SK-N-SH treated with all-trans-retinoic acid at 6 μM for 48 hours (cell line): ENCODE data around the gene WFDC1.

ENCODE experiments used
- ATAC-seq: fragments of 200-7000 bp; cut with Tn5 transposase; 3 replicates; pipeline ENCODE4 v1.9.1; 2020; ENCODE audit warnings: mild to moderate bottlenecking, moderate library complexity
- ARNTL ChIP-seq: fragments of 450-650 bp; formaldehyde crosslinking; IDR thresholded peaks from 2 replicates; pipeline ENCODE4 v1.5.0; 2020; ENCODE audit warnings: low read depth, mild to moderate bottlenecking, moderate library complexity, borderline replicate concordance
- BACH2 ChIP-seq: fragments of 250-450 bp; sonication (Bioruptor Pico); IDR thresholded peaks from 2 replicates; pipeline ENCODE4 v1.9.0; 2021; ENCODE audit warnings: mild to moderate bottlenecking, borderline replicate concordance
- CSDC2 ChIP-seq: fragments of 250-450 bp; sonication (Bioruptor Pico); IDR thresholded peaks from 2 replicates; pipeline ENCODE4 v1.5.0; 2020; ENCODE audit warnings: mild to moderate bottlenecking, moderate library complexity
- ESRRG ChIP-seq: fragments of 250-450 bp; sonication (Bioruptor Pico); IDR thresholded peaks from 2 replicates; pipeline ENCODE4 v1.6.1; 2021; ENCODE audit warnings: mild to moderate bottlenecking
- GLIS3 ChIP-seq: fragments of 250-450 bp; sonication (Bioruptor Pico); IDR thresholded peaks from 2 replicates; pipeline ENCODE4 v1.5.0; 2020; ENCODE audit warnings: mild to moderate bottlenecking, moderate library complexity
- ISL1 ChIP-seq: fragments of 250-450 bp; sonication (Bioruptor Pico); IDR thresholded peaks from 2 replicates; pipeline ENCODE4 v2.1.2; 2022; ENCODE audit warnings: mild to moderate bottlenecking, moderate library complexity
- OSR1 ChIP-seq: fragments of 250-450 bp; sonication (Bioruptor Pico); IDR thresholded peaks from 2 replicates; pipeline ENCODE4 v1.8.0; 2022; ENCODE audit warnings: moderate library complexity, mild to moderate bottlenecking, inconsistent platforms
- PPARA ChIP-seq: fragments of 250-450 bp; sonication (Bioruptor Pico); IDR thresholded peaks from 2 replicates; pipeline ENCODE4 v1.5.0; 2020; ENCODE audit warnings: mild to moderate bottlenecking, borderline replicate concordance
- RARB ChIP-seq: fragments of 250-450 bp; sonication (Bioruptor Pico); IDR thresholded peaks from 2 replicates; pipeline ENCODE4 v1.8.0; 2021; ENCODE audit warnings: mild to moderate bottlenecking, moderate library complexity
- SNAI2 ChIP-seq: fragments of 250-450 bp; sonication (Bioruptor Pico); IDR thresholded peaks from 2 replicates; pipeline ENCODE4 v1.5.0; 2020; ENCODE audit warnings: mild to moderate bottlenecking, moderate library complexity
- TOX ChIP-seq: fragments of 250-450 bp; sonication (Bioruptor Pico); IDR thresholded peaks from 2 replicates; pipeline ENCODE4 v1.8.0; 2021; ENCODE audit warnings: mild to moderate bottlenecking, moderate library complexity, borderline replicate concordance
- ZC3H10 ChIP-seq: fragments of 250-450 bp; sonication (Bioruptor Pico); IDR thresholded peaks from 2 replicates; pipeline ENCODE4 v1.5.1; 2021; ENCODE audit warnings: mild to moderate bottlenecking, moderate library complexity
- ZFP3 ChIP-seq: fragments of 250-450 bp; sonication (Bioruptor Pico); IDR thresholded peaks from 2 replicates; pipeline ENCODE4 v1.5.0; 2020; ENCODE audit warnings: mild to moderate bottlenecking, moderate library complexity
- ZFP30 ChIP-seq: fragments of 450-650 bp; formaldehyde crosslinking; IDR thresholded peaks from 2 replicates; pipeline ENCODE4 v1.5.0; 2022; ENCODE audit warnings: mild to moderate bottlenecking, moderate library complexity
- ZNF70 ChIP-seq: fragments of 450-650 bp; formaldehyde crosslinking; IDR thresholded peaks from 2 replicates; pipeline ENCODE4 v1.5.0; 2020; ENCODE audit warnings: mild to moderate bottlenecking, moderate library complexity
- ZNF8 ChIP-seq: fragments of 450-650 bp; formaldehyde crosslinking; IDR thresholded peaks from 2 replicates; pipeline ENCODE4 v1.5.0; 2020; ENCODE audit warnings: mild to moderate bottlenecking, moderate library complexity
- TF ChIP-seq, protein P1 (sequence below): fragments of 250-450 bp; sonication (Bioruptor Pico); IDR thresholded peaks from 2 replicates; pipeline ENCODE4 v1.5.1; 2020; ENCODE audit warnings: low read depth, mild to moderate bottlenecking, moderate library complexity
- TF ChIP-seq, protein P2 (sequence below): fragments of 250-450 bp; sonication (Bioruptor Pico); IDR thresholded peaks from 2 replicates; pipeline ENCODE4 v1.8.0; 2021; ENCODE audit warnings: low read depth, mild to moderate bottlenecking, moderate library complexity, borderline replicate concordance
- TF ChIP-seq, protein P3 (sequence below): fragments of 250-450 bp; sonication (Bioruptor Pico); IDR thresholded peaks from 2 replicates; pipeline ENCODE4 v1.5.0; 2020; ENCODE audit warnings: mild to moderate bottlenecking, moderate library complexity
- TF ChIP-seq, protein P4 (sequence below): fragments of 250-450 bp; sonication (Bioruptor Pico); IDR thresholded peaks from 2 replicates; pipeline ENCODE4 v1.5.1; 2021; ENCODE audit warnings: mild to moderate bottlenecking, moderate library complexity

Gene WFDC1

DNA sequence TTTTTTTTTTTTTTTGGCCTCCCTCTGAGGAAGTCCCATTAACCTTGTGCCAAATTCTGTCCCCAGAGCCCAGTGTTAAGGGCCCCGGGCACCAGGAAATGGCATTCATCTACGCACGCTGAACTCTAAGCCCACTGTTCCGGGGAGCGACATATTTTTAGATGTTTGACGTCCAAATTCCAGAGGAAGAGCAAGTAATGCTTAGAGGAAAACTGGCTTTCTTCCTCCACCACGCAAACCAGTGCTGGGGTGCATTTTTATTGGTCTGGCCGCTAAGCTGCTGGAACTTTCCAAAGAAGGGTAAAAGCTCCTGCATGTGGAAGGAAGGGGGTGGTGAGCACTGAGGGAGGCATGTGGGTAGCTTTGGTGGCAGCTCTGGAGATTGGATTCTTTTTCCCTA lies 8.3 kb downstream of the WFDC1 start (continued):
- TF ChIP-seq ARNTL (CRISPR knock-in tag): no peak
- no peak for TF ChIP-seq TOX (CRISPR knock-in tag)
- no peak for TF ChIP-seq OSR1 (CRISPR knock-in tag)
- TF ChIP-seq, protein P1, sequence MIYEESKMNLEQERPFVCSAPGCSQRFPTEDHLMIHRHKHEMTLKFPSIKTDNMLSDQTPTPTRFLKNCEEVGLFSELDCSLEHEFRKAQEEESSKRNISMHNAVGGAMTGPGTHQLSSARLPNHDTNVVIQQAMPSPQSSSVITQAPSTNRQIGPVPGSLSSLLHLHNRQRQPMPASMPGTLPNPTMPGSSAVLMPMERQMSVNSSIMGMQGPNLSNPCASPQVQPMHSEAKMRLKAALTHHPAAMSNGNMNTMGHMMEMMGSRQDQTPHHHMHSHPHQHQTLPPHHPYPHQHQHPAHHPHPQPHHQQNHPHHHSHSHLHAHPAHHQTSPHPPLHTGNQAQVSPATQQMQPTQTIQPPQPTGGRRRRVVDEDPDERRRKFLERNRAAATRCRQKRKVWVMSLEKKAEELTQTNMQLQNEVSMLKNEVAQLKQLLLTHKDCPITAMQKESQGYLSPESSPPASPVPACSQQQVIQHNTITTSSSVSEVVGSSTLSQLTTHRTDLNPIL: no peak
- TF ChIP-seq SNAI2 (CRISPR knock-in tag): no peak
- no peak for TF ChIP-seq ZNF70 (CRISPR knock-in tag)
- no peak for TF ChIP-seq ESRRG (CRISPR knock-in tag)
- no peak for TF ChIP-seq ZC3H10
- TF ChIP-seq, protein P2, sequence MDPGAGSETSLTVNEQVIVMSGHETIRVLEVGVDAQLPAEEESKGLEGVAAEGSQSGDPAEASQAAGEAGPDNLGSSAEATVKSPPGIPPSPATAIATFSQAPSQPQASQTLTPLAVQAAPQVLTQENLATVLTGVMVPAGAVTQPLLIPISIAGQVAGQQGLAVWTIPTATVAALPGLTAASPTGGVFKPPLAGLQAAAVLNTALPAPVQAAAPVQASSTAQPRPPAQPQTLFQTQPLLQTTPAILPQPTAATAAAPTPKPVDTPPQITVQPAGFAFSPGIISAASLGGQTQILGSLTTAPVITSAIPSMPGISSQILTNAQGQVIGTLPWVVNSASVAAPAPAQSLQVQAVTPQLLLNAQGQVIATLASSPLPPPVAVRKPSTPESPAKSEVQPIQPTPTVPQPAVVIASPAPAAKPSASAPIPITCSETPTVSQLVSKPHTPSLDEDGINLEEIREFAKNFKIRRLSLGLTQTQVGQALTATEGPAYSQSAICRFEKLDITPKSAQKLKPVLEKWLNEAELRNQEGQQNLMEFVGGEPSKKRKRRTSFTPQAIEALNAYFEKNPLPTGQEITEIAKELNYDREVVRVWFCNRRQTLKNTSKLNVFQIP (CRISPR knock-in tag): no peak

DNA sequence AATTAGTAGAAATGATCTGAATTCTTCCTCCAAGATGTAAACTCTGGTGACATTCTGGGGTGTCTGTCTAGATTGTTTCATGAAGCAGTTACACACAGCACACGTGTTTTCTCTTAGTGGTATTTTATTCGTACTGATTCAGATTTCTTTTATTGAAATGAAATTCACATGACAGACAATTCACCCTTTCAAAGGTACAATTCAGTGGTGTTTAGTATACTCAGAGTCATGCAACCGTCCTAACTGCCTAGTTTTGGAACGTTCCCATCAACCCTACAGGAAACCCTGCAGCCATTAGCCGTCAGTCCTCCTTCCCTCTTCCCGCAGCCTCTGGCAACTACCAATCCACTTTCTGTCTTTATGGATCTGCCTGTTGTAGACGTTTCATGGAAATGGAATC lies 8.8 kb downstream of the WFDC1 start:
- no peak for ATAC-seq
- no peak for TF ChIP-seq PPARA (CRISPR knock-in tag)
- no peak for TF ChIP-seq BACH2
- no peak for TF ChIP-seq TOX (CRISPR knock-in tag)
- TF ChIP-seq GLIS3 (CRISPR knock-in tag): no peak
- TF ChIP-seq OSR1 (CRISPR knock-in tag): no peak
- no peak for TF ChIP-seq ZNF8
- no peak for TF ChIP-seq ZC3H10
- TF ChIP-seq ISL1 (CRISPR knock-in tag): no peak
- TF ChIP-seq CSDC2 (CRISPR knock-in tag): no peak
- no peak for TF ChIP-seq SNAI2 (CRISPR knock-in tag)
- no peak for TF ChIP-seq ARNTL (CRISPR knock-in tag)
- no peak for TF ChIP-seq ZNF70 (CRISPR knock-in tag)
- no peak for TF ChIP-seq ZFP30 (CRISPR knock-in tag)
- TF ChIP-seq, protein P2 (CRISPR knock-in tag): no peak
- no peak for TF ChIP-seq RARB (CRISPR knock-in tag)
- TF ChIP-seq, protein P1: no peak
- TF ChIP-seq ZFP3 (CRISPR knock-in tag): no peak
- TF ChIP-seq, protein P3, sequence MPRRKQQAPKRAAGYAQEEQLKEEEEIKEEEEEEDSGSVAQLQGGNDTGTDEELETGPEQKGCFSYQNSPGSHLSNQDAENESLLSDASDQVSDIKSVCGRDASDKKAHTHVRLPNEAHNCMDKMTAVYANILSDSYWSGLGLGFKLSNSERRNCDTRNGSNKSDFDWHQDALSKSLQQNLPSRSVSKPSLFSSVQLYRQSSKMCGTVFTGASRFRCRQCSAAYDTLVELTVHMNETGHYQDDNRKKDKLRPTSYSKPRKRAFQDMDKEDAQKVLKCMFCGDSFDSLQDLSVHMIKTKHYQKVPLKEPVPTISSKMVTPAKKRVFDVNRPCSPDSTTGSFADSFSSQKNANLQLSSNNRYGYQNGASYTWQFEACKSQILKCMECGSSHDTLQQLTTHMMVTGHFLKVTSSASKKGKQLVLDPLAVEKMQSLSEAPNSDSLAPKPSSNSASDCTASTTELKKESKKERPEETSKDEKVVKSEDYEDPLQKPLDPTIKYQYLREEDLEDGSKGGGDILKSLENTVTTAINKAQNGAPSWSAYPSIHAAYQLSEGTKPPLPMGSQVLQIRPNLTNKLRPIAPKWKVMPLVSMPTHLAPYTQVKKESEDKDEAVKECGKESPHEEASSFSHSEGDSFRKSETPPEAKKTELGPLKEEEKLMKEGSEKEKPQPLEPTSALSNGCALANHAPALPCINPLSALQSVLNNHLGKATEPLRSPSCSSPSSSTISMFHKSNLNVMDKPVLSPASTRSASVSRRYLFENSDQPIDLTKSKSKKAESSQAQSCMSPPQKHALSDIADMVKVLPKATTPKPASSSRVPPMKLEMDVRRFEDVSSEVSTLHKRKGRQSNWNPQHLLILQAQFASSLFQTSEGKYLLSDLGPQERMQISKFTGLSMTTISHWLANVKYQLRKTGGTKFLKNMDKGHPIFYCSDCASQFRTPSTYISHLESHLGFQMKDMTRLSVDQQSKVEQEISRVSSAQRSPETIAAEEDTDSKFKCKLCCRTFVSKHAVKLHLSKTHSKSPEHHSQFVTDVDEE (CRISPR knock-in tag): no peak
- TF ChIP-seq, protein P4, sequence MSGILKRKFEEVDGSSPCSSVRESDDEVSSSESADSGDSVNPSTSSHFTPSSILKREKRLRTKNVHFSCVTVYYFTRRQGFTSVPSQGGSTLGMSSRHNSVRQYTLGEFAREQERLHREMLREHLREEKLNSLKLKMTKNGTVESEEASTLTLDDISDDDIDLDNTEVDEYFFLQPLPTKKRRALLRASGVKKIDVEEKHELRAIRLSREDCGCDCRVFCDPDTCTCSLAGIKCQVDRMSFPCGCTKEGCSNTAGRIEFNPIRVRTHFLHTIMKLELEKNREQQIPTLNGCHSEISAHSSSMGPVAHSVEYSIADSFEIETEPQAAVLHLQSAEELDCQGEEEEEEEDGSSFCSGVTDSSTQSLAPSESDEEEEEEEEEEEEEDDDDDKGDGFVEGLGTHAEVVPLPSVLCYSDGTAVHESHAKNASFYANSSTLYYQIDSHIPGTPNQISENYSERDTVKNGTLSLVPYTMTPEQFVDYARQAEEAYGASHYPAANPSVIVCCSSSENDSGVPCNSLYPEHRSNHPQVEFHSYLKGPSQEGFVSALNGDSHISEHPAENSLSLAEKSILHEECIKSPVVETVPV (CRISPR knock-in tag): no peak

DNA sequence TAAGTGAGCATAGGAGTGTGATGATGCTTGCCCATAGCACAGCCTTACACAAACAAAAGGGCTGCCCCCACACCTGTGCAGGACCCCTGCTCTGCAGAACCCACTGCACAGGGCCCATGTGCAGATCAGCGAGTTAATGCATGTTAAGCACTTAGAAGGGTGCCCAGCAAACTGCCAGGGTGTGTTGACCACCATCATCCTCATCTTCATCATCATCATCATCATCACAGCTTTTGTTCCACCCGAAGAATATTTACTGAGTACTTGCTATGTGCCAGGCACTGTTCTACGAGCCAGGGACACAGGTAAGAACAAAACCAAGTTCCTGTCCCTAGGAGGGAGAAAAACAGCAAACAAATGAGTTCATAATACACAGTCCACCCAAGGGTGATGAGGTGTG lies 11.9 kb downstream of the WFDC1 start:
- no peak for TF ChIP-seq ZNF8
- TF ChIP-seq, protein P4 (CRISPR knock-in tag): no peak
- ATAC-seq: no peak
